GM10266 (cell line): ENCODE measurements around the gene ANXA10.
A peak's percentile ranks its signal among the peaks of the same experiment; 100 is the strongest.

ENCODE experiments used
- DNase-seq: peaks from one replicate; pipeline ENCODE4 v3.0.0; 2012; ENCODE audit errors: extremely low spot score
- CTCF ChIP-seq: IDR thresholded peaks from 2 replicates; pipeline ENCODE4 v1.5.1; 2012; ENCODE audit warnings: mild to moderate bottlenecking, low read depth; ENCODE audit not compliant: control insufficient read depth, insufficient read depth; ENCODE audit errors: missing control alignments

Gene ANXA10

GRCh38 chr4:168153596-168154440 lies 61.5 kb downstream of the ANXA10 start:
- TF ChIP-seq CTCF: peak; percentile 77
- peak; percentile 18 for DNase-seq

- no peak for TF ChIP-seq CTCF
- no peak for DNase-seq
Observed at GRCh38 chr4:168154546-168155277, 62.4 kb downstream of the ANXA10 start.

GRCh38 chr4:168162604-168163003 lies 70.3 kb downstream of the ANXA10 start:
- no peak for TF ChIP-seq CTCF
- DNase-seq: no peak

- no peak for DNase-seq
- no peak for TF ChIP-seq CTCF
Observed at GRCh38 chr4:168163106-168163505, 70.8 kb downstream of the ANXA10 start.

GRCh38 chr4:168164045-168164444 lies 71.7 kb downstream of the ANXA10 start:
- TF ChIP-seq CTCF: no peak
- no peak for DNase-seq

GRCh38 chr4:168164915-168165548 lies 72.7 kb downstream of the ANXA10 start:
- no peak for TF ChIP-seq CTCF
- no peak for DNase-seq
